Mesenchymal stem cell (in vitro differentiated cells and primary cell): ENCODE results near the gene DPP6.

ENCODE experiments used
- DNase-seq: peaks from one replicate; pipeline ENCODE4 v3.0.0-alpha.2; 2013
- H2AFZ ChIP-seq: one replicate; pipeline ENCODE4 v1.6.1; 2013; ENCODE audit warnings: low read depth, mild to moderate bottlenecking, control low read depth, inconsistent platforms, low read length, moderate library complexity
- H2AK5ac ChIP-seq: 2 replicates; pipeline ENCODE4 v1.6.1; 2013; ENCODE audit warnings: low read length, moderate library complexity, mild to moderate bottlenecking, inconsistent platforms; ENCODE audit not compliant: severe bottlenecking
- H2BK120ac ChIP-seq: one replicate; pipeline ENCODE4 v1.6.1; 2013; ENCODE audit warnings: low read depth, mild to moderate bottlenecking, inconsistent platforms, low read length, moderate library complexity
- H2BK12ac ChIP-seq, 2 experiments: one replicate each; pipeline ENCODE4 v1.6.1; 2013; ENCODE audit warnings: inconsistent platforms in 2 of 2, low read length in 2 of 2, mild to moderate bottlenecking in 2 of 2, moderate library complexity in 2 of 2, control low read depth in 1 of 2
- H2BK15ac ChIP-seq: one replicate; pipeline ENCODE4 v1.6.1; 2013; ENCODE audit warnings: mild to moderate bottlenecking, low read depth, inconsistent platforms; ENCODE audit not compliant: poor library complexity, severe bottlenecking
- H2BK5ac ChIP-seq: 2 replicates; pipeline ENCODE4 v1.6.1; 2013; ENCODE audit warnings: low read depth, mild to moderate bottlenecking, low read length, control low read depth, inconsistent platforms; ENCODE audit not compliant: poor library complexity, severe bottlenecking
- H3K14ac ChIP-seq, 2 experiments: one replicate each; pipeline ENCODE4 v1.6.1; 2013; ENCODE audit warnings: inconsistent platforms in 2 of 2, low read length in 2 of 2, control low read depth in 1 of 2, mild to moderate bottlenecking in 1 of 2, moderate library complexity in 1 of 2
- H3K18ac ChIP-seq, 2 experiments: one replicate each; pipeline ENCODE4 v1.6.1; 2013; ENCODE audit warnings: inconsistent platforms in 2 of 2, low read length in 2 of 2, control low read depth in 1 of 2, low read depth in 1 of 2, mild to moderate bottlenecking in 1 of 2
- H3K23ac ChIP-seq, 2 experiments: one replicate each; pipeline ENCODE4 v1.6.1; 2013; ENCODE audit warnings: inconsistent platforms in 2 of 2, low read length in 2 of 2, mild to moderate bottlenecking in 2 of 2, moderate library complexity in 2 of 2, control low read depth in 1 of 2
- H3K27ac ChIP-seq: 2 replicates; pipeline ENCODE4 v1.5.1; 2013; ENCODE audit warnings: mild to moderate bottlenecking, moderate library complexity, low read length, control low read depth, inconsistent platforms; ENCODE audit not compliant: poor library complexity, severe bottlenecking
- H3K27me3 ChIP-seq, 2 experiments: 2 replicates each; pipeline versions ENCODE4 v1.6.1 to v1.7.0; 2013; ENCODE audit warnings: low read length in 2 of 2, mild to moderate bottlenecking in 2 of 2, moderate library complexity in 2 of 2, control low read depth in 1 of 2, inconsistent platforms in 1 of 2; ENCODE audit not compliant: control insufficient read depth in 1 of 2, insufficient read depth in 1 of 2
- H3K36me3 ChIP-seq, 2 experiments: 2 replicates each; pipeline versions ENCODE4 v1.6.1 to v1.7.0; 2013; ENCODE audit warnings: low read length in 2 of 2, control low read depth in 1 of 2, inconsistent platforms in 1 of 2, low read depth in 1 of 2, mild to moderate bottlenecking in 1 of 2; ENCODE audit not compliant: insufficient read depth in 2 of 2, control insufficient read depth in 1 of 2
- H3K4ac ChIP-seq, 2 experiments: one replicate each; pipeline ENCODE4 v1.6.1; 2013; ENCODE audit warnings: inconsistent platforms in 2 of 2, low read length in 2 of 2, mild to moderate bottlenecking in 2 of 2, moderate library complexity in 2 of 2, control low read depth in 1 of 2, low read depth in 1 of 2
- H3K4me1 ChIP-seq: 2 replicates; pipeline ENCODE4 v1.6.1; 2013; ENCODE audit warnings: low read depth, low read length, control low read depth; ENCODE audit not compliant: control insufficient read depth, insufficient read depth
- H3K4me2 ChIP-seq: 2 replicates; pipeline ENCODE4 v1.6.1; 2013; ENCODE audit warnings: low read length, mild to moderate bottlenecking, inconsistent platforms; ENCODE audit not compliant: poor library complexity, severe bottlenecking
- H3K4me3 ChIP-seq, 2 experiments: 2 replicates each; pipeline versions ENCODE4 v1.5.1 to v1.7.0; 2013; ENCODE audit warnings: low read length in 2 of 2, mild to moderate bottlenecking in 2 of 2, control low read depth in 1 of 2, low read depth in 1 of 2; ENCODE audit not compliant: insufficient read depth in 1 of 2
- H3K79me1 ChIP-seq: replicated peaks from 2 replicates; pipeline ENCODE4 v1.6.1; 2013; ENCODE audit warnings: mild to moderate bottlenecking, control low read depth, low read length, inconsistent platforms; ENCODE audit not compliant: poor library complexity, severe bottlenecking
- H3K9ac ChIP-seq: 2 replicates; pipeline ENCODE4 v1.7.0; 2013; ENCODE audit warnings: mild to moderate bottlenecking, low read length, moderate library complexity
- H3K9me3 ChIP-seq: 2 replicates; pipeline ENCODE4 v1.7.0; 2013; ENCODE audit warnings: mild to moderate bottlenecking, low read length; ENCODE audit not compliant: control insufficient read depth
- H4K8ac ChIP-seq: one replicate; pipeline ENCODE4 v1.6.1; 2013; ENCODE audit warnings: inconsistent platforms, mild to moderate bottlenecking, low read length, moderate library complexity
- H4K91ac ChIP-seq: one replicate; pipeline ENCODE4 v1.6.1; 2013; ENCODE audit warnings: mild to moderate bottlenecking, low read length, inconsistent platforms
- WGBS: methylation state at CpG from one replicate; pipeline ENCODE4 v1.1.7; 2013; ENCODE audit warnings: mixed read lengths; 5-methylcytosine and 5-hydroxymethylcytosine counted together

Gene DPP6

GRCh38 chr7:154571772-154572171 lies 519.6 kb downstream of the DPP6 start:
- 58% methylated on average over 3 of the region's 3 CpGs for WGBS
- no peaks in the 10 kb centered on the region for H3K27me3 ChIP-seq
- no peak overlapping the region for H2BK12ac ChIP-seq
- no peak overlapping the region for H2BK15ac ChIP-seq
- no peak overlapping the region for H4K8ac ChIP-seq
- no peak overlapping the region for H3K4me2 ChIP-seq
- no peaks in the 10 kb centered on the region for H3K36me3 ChIP-seq
- H3K9ac ChIP-seq = no peak overlapping the region
- no peak overlapping the region for H3K4ac ChIP-seq
- H3K79me1 ChIP-seq = no peaks in the 10 kb centered on the region
- H3K14ac ChIP-seq = no peak overlapping the region
- H3K4me1 ChIP-seq = peaks cover 5% of the 10 kb centered on the region
- no peak overlapping the region for H3K27ac ChIP-seq
- H2AK5ac ChIP-seq = no peak overlapping the region
- DNase-seq = no peak
- no peak overlapping the region for H2BK120ac ChIP-seq
- H2AFZ ChIP-seq = no peak overlapping the region
- H3K23ac ChIP-seq = no peak overlapping the region
- no peak overlapping the region for H4K91ac ChIP-seq
- H3K4me3 ChIP-seq = no peak overlapping the region
- no peak overlapping the region for H3K18ac ChIP-seq
- peaks cover 6% of the 10 kb centered on the region for H3K9me3 ChIP-seq
- no peak overlapping the region for H2BK5ac ChIP-seq

DNA sequence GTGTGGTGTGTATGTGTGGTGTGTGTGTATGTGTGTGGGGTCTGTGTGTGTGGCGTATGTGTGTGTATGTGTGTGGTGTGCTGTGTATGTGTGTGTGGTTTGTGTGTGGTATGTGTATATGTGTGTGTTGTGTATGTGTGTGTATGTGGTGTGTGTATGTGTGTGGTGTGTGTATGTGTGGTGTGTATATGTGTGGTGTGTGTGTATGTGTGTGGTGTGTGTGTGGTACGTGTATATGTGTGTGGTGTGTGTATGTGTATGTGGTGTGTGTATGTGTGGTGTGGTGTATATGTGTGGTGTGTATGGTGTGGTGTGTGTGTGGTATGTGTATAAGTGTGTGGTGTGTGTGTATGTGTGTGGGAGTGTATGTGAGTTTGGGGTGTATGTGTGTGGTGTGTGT lies 522.0 kb downstream of the DPP6 start:
- Histone ChIP-seq H2BK15ac (no peak overlapping the region), H2BK5ac (no peak overlapping the region), H3K27ac (no peak overlapping the region), H3K18ac (no peak overlapping the region), H3K9me3 (peaks cover 6% of the 10 kb centered on the region), H3K4me3 (no peak overlapping the region), H3K79me1 (no peaks in the 10 kb centered on the region), H2AFZ (peak overlapping the region; percentile 19), H3K9ac (no peak overlapping the region), H4K8ac (no peak overlapping the region), H2BK120ac (no peak overlapping the region), H2BK12ac (no peak overlapping the region), H3K27me3 (no peaks in the 10 kb centered on the region), H4K91ac (no peak overlapping the region), H3K4me1 (peaks cover 5% of the 10 kb centered on the region), H3K23ac (no peak overlapping the region), H3K4me2 (no peak overlapping the region), H3K14ac (no peak overlapping the region), H3K36me3 (no peaks in the 10 kb centered on the region), H3K4ac (no peak overlapping the region), H2AK5ac (no peak overlapping the region)
- WGBS = 82% methylated on average over 2 of the region's 2 CpGs
- no peak for DNase-seq

- Histone ChIP-seq H2BK5ac (no peak overlapping the region), H3K4me1 (peaks cover 5% of the 10 kb centered on the region), H2BK120ac (no peak overlapping the region), H3K14ac (no peak overlapping the region), H3K4ac (no peak overlapping the region), H3K79me1 (no peaks in the 10 kb centered on the region), H3K4me3 (no peak overlapping the region), H3K18ac (no peak overlapping the region), H3K27ac (no peak overlapping the region), H3K23ac (no peak overlapping the region), H4K8ac (no peak overlapping the region), H3K27me3 (no peaks in the 10 kb centered on the region), H2BK12ac (no peak overlapping the region), H4K91ac (no peak overlapping the region), H3K9me3 (peaks cover 6% of the 10 kb centered on the region), H2BK15ac (no peak overlapping the region), H2AFZ (no peak overlapping the region), H2AK5ac (no peak overlapping the region), H3K9ac (no peak overlapping the region), H3K4me2 (no peak overlapping the region), H3K36me3 (no peaks in the 10 kb centered on the region)
- no peak for DNase-seq
- 77% methylated on average over 3 of the region's 3 CpGs for WGBS
These were observed 523.3 kb downstream of the DPP6 start for GRCh38 chr7:154575497-154575896.

GRCh38 chr7:154576604-154577003 lies 524.4 kb downstream of the DPP6 start:
- H3K79me1 ChIP-seq = no peaks in the 10 kb centered on the region
- no peak overlapping the region for H3K4me3 ChIP-seq
- H2AK5ac ChIP-seq = no peak overlapping the region
- no peak overlapping the region for H2AFZ ChIP-seq
- H2BK15ac ChIP-seq = no peak overlapping the region
- no peak overlapping the region for H4K91ac ChIP-seq
- H3K27me3 ChIP-seq = no peaks in the 10 kb centered on the region
- no peak overlapping the region for H2BK12ac ChIP-seq
- no peaks in the 10 kb centered on the region for H3K36me3 ChIP-seq
- no peak overlapping the region for H3K4ac ChIP-seq
- no peak overlapping the region for H3K14ac ChIP-seq
- no peak overlapping the region for H3K27ac ChIP-seq
- no peak overlapping the region for H3K9ac ChIP-seq
- no peak overlapping the region for H2BK5ac ChIP-seq
- no peak overlapping the region for H3K23ac ChIP-seq
- no peak overlapping the region for H2BK120ac ChIP-seq
- no peak overlapping the region for H4K8ac ChIP-seq
- no peak for DNase-seq
- 81% methylated on average over 7 of the region's 7 CpGs for WGBS
- H3K18ac ChIP-seq = no peak overlapping the region
- no peak overlapping the region for H3K4me2 ChIP-seq
- peaks cover 5% of the 10 kb centered on the region for H3K4me1 ChIP-seq
- peaks cover 6% of the 10 kb centered on the region for H3K9me3 ChIP-seq
